Measurements from ENCODE around the gene ZKSCAN1.

DNA sequence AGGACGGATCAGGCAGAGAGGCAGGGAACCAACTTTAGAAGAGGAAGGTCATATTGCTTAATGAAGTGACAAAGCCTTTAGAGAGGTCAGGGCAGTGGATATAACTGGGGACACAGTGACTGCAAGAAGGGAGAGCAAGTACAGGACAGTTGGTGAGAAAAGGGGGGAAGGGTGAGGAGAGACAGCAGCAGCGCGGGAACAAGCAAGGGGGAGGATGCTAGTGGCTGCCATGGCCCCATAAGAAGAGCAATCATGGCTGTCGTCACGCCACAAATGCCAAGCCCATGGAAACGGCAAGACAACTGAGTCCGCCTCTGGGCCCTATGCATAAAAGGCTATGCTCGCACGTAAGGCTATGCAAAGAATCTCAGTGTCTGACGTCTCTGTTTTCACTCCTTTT, 57.1 kb downstream of the ZKSCAN1 start:
- TF ChIP-seq, protein P1, sequence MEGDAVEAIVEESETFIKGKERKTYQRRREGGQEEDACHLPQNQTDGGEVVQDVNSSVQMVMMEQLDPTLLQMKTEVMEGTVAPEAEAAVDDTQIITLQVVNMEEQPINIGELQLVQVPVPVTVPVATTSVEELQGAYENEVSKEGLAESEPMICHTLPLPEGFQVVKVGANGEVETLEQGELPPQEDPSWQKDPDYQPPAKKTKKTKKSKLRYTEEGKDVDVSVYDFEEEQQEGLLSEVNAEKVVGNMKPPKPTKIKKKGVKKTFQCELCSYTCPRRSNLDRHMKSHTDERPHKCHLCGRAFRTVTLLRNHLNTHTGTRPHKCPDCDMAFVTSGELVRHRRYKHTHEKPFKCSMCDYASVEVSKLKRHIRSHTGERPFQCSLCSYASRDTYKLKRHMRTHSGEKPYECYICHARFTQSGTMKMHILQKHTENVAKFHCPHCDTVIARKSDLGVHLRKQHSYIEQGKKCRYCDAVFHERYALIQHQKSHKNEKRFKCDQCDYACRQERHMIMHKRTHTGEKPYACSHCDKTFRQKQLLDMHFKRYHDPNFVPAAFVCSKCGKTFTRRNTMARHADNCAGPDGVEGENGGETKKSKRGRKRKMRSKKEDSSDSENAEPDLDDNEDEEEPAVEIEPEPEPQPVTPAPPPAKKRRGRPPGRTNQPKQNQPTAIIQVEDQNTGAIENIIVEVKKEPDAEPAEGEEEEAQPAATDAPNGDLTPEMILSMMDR (IDR thresholded peaks at IDR 0.05), result no peak
- no peak for TF ChIP-seq POLR2A (IDR thresholded peaks at IDR 0.05)

All from Peyer's patch (tissue), 4 donors.